ENCODE measurements around the gene COA1.
A peak's percentile ranks its signal among the peaks of the same experiment; 100 is the strongest.

Gene COA1

DNA sequence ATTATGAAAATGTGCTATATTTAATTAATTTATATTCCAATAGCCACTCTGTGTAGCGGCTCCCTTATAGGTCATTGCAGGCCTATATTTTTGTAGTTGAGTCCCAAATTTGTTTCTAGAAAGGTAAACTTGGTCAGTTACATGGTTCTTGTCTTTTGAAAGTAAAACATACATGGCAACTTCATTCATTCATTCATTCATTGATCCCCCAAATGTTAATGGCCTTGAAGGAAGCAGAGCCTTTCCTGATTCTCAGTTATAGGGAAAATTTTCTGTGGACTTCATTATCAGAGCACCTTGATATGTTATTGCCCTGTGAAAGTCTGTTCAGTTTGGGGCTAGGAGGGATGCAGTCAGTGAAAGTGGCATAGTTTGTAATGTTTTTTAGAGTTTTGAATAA lies 32.1 kb upstream of the COA1 start:
- no peak overlapping the region for H3K27ac ChIP-seq
- TF ChIP-seq, protein P1, sequence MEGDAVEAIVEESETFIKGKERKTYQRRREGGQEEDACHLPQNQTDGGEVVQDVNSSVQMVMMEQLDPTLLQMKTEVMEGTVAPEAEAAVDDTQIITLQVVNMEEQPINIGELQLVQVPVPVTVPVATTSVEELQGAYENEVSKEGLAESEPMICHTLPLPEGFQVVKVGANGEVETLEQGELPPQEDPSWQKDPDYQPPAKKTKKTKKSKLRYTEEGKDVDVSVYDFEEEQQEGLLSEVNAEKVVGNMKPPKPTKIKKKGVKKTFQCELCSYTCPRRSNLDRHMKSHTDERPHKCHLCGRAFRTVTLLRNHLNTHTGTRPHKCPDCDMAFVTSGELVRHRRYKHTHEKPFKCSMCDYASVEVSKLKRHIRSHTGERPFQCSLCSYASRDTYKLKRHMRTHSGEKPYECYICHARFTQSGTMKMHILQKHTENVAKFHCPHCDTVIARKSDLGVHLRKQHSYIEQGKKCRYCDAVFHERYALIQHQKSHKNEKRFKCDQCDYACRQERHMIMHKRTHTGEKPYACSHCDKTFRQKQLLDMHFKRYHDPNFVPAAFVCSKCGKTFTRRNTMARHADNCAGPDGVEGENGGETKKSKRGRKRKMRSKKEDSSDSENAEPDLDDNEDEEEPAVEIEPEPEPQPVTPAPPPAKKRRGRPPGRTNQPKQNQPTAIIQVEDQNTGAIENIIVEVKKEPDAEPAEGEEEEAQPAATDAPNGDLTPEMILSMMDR (conservative IDR thresholded peaks at IDR 0.05) = no peak

DNA sequence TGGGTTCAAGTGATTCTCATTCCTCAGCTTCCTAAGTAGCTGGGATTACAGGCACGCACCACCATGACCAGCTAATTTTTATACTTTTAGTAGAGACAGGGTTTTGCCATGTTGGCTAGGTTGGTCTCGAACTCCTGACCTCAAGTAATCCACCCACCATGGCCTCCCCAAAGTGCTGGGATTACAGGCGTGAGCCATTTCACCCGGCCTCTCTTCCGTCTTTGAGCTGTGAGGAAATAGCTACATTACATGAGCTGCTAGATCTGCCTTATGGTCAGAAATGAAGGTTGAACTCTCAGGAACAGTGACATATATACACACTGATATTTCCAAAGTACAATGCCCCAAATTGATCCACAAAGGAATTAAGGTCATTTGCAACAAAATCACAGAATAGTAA lies 31.5 kb upstream of the COA1 start:
- TF ChIP-seq, protein P1 (conservative IDR thresholded peaks at IDR 0.05) = no peak
- H3K27ac ChIP-seq = no peak overlapping the region

DNA sequence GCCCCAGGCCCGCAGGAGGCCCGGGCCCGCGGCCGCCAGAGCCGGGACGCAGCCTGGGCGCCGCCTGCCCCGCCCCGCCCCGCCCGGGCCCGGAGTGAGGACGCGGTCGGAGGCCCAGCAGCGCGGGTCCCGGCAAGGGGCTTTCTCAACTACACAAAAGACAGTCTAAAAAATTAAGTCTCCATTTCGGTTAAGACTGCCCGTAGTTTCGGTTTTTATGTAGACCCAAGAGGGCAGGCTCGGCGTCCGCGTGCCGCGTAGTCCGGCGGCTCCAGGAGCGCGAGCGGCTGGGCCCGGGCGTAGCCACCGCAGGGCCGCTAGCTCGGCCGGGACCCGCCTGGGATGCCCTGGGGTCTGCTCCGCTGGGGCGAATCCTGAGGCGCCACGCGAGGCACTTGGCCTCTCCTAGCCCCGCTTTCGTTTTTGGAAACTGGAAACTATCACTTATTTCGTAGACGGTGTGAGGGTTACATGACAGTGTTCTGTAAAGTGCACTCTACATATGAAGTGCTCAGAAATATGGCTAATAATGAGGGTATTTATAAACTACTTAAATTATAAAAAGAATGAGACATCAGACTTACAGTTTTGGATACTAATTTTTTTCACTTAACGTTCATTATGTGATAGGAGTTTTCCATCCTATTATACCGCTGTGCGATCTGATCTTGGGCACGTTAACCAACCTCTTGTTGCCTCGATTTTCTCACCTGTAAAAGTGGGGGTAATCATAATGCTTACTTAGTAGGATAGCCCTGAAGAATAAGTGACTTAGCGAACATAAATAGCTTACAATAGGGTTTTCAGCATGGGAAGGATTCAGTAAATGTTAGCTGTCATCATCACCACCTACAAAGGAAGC lies 29.7 kb upstream of the COA1 start:
- H3K27ac ChIP-seq = peak overlapping the region; percentile 81
- TF ChIP-seq, protein P1 (conservative IDR thresholded peaks at IDR 0.05) = no peak

DNA sequence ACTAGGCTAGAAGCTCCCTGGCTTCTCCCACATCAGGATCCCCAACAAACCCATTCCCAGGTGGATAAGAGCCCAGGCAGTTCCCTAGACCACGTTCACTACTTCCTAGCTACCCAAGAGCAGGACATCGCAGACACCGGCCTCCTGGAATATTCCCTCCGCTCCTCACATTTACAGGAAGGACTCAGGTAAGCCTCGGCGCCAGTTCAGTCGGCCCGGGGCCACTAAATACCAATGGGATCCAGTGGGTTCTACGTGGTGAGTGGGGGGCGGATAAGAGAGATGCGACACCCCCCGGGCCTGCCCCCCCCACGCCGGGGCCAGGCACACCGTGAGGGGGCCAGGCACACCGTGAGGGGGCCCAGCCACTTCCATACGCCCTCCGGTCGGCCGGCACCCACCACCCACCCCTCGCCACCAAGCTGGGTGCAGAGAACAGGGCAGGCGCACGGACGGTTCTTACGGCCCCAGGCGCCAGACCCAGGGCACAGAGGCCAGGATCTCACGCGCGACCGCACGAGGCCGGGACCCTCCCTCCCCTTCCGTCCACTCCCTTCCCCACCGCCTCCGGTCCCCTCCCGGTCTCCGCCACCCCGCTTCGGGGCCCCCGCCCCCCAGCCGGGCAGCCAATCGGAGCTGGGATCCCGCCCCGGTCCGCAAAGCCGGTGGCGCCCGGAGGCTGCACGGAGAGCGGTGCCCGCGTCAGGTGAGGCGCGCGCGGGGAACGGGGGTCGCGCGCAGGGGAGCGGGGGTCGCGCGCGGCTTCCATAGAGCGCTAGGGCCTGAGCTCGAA lies 28.9 kb upstream of the COA1 start, which contains the start of gene BLVRA:
BLVRA (plus strand) TSS at position 652 of the 793 bp plus-strand sequence. CDS start 12,479 bp downstream, outside the sequence.
- peak within 1 kb of the TSS; percentile 81 for H3K27ac ChIP-seq
- TF ChIP-seq, protein P1 (conservative IDR thresholded peaks at IDR 0.05) = no peak

DNA sequence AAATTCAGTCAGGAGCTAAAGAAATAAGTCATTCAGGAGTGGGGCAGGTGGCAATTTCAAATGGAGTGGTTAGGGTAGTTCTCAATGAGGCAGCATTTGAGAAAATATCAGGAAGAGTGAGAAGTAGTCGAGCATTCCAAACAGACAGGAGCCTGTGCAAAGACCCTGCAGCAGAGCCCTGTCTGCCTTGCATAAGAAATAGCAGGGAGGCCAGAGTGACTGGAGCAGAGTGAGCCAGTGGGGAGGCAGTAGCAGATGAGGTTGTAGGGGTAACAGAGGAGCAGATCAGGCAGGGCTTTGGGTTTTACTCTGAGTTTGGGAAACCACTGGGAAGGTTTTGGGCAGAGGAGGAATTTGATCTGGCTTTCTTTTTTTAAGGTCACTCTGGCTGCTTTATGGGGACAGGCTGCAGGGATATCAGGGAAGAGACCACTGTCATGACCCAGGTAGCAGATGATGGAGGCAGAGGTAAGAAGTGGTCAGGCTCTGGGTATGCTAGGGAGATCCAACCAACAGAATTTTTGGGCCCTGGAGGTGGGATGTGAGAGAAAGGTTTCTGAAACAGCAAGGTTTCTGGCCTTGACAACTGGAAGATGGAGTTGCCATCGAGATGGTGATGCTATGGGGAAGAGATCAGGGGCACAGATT lies 27.9 kb upstream of the COA1 start:
- H3K27ac ChIP-seq = no peak overlapping the region
- TF ChIP-seq, protein P1 (conservative IDR thresholded peaks at IDR 0.05) = no peak

DNA sequence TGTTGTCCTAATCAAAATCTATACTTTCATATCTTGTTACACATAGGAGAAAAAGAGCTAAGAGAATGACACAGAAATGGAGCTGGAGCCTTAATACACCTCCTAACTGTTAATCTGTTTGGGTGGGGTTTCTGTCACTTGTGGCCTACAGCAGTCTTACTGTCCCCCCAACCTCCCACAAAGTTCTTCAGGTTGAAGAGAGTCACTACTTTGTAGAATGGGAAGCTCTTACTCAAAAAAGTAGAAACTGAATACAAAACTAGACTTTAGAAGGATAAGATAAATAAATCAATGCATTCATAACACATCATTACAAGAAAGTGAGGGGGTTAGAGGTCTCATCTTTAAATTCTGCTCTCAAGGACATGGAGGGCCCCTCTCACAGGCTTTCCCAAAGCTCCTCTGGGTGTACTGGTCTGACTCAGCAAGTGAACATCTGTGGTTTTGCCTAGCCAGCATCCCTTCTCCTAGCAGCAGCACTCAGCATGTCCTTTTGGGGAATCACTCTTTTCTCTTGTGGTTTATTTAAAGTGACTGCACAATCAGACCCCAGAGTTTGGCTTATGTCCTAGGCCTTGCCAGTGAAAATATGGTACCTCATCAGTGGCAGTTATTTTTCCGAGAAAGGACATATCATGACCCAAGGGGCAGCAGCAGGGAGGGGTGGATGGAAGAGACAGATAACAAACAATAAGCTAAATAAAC lies 27.2 kb upstream of the COA1 start:
- TF ChIP-seq, protein P1 (conservative IDR thresholded peaks at IDR 0.05) = no peak
- no peak overlapping the region for H3K27ac ChIP-seq
